ENCODE data around the gene PDHX.
"Not testable (repeated sequence)": the region's sequence is repeated elsewhere in the genome, so short reads cannot be mapped to it uniquely, and the experiment has no call there.

The PDHX gene

DNA sequence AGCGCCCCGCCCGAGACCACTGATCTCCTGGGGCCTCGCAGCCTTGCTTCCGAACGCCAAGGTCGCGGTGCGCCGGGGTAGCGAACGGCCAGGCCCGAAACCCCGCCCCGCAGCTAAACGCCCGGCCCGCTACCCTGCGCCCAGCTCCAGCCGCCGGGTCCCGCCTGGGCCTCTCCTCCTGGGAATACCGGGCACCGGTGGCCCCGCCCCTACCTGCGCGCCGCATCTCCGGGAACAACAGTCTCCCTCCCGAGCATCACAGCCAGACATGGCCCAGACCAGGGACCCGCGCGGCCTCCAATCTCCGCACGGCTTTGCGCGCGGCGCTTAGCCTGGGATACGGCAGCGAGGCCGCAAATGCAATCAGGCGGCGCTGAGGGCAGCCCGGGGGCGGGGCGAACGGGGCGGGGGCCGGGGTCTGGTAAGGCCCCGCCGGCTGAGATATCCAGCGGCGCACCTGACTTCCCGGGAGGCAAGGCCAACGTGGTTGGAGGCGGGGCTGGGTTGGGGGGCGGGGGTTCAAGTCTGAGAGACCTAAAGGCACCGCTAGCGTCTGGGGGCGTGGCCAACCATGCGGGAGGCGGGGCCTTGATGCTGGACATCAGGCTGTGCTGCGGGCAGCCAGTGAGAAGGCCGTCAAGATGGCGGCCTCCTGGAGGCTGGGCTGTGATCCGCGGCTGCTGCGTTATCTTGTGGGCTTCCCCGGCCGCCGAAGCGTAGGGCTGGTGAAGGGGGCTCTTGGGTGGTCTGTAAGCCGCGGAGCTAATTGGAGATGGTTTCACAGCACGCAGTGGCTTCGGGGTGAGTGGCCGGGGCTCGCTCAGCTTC lies at the start of gene PDHX, which contains the start of gene APIP:
TSS of gene PDHX (plus strand) at position 604 of the 828 bp plus-strand sequence. CDS start at position 642, 38 bp downstream.
TSS of gene APIP (minus strand) at position 365 of the 828 bp plus-strand sequence. CDS start at position 270, 95 bp downstream.
- peak; percentile 88 for DNase-seq (ENCODE audit: low read depth)

DNA sequence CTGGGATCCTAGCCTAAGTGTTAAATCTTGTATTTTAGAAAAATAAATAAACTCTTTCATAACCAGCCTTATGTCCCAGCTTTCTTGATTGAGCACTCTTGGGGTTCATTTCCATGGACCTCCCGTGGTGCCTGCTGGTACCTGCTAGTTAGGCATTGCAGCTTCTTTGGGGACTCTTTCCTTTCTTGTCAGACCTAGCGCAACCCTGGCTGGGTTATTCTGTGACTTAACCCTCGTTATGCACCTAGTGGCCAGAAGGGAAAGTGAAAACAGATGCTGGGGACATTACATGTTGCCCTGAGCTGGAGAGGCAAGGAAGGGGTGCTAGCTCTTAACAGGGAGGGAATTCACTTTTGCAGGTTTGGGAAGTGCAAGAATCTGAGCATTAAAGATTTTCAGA lies 47.0 kb upstream of the PDHX start:
- no peak for DNase-seq (ENCODE audit: low read depth)

- no peak for DNase-seq (ENCODE audit: low read depth)
Observed at GRCh38 chr11:34870548-34871196, 45.7 kb upstream of the PDHX start.

- no peak for DNase-seq (ENCODE audit: low read depth)
Observed at GRCh38 chr11:34874202-34874601, 42.2 kb upstream of the PDHX start.

DNA sequence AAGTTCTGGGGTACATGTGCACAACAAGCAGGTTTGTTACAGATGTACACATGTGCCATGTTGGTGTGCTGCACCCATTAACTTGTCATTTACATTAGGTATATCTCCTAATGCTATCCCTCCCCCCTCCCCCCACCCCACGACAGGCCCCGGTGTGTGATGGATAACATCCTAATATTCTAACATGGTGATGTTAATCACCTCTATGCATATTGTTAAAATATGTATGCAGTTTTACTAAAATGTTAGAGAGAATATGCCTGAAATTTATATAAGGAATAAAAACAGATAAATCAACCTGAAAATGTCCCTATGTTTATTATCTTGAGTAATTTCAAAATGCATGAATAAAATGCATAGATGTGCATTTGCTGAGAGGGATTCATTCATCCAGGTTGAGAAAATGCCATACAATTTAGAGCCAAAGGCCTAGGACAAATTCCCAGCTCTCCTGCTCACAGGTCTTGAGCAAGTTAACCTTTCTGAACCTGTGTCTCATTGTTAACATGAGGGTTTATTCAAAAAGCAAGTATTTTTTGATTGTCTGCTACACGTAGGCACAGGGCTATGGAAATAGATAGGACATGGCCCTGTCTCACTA lies 38.9 kb upstream of the PDHX start:
- no peak for DNase-seq (ENCODE audit: low read depth)

DNA sequence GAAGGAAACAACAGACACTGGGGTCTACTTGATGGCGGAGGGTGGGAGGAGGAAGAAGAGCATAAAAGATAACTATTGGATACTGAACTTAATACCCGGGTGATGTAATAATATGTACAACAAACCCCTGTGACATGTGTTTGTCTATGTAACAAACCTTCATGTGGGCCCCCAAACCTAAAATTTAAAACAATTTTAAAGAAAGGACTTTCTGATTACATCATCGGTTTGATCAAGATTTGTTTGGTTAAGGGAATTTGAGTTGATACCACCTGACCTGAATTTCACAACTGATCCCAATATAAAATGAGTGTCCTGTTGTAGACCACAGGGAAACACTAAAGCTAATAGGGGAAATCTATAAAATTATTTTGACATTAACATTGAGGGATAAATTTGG lies 34.5 kb upstream of the PDHX start:
- DNase-seq (ENCODE audit: low read depth): no peak

GRCh38 chr11:34886609-34887008 lies 29.8 kb upstream of the PDHX start:
- no peak for DNase-seq (ENCODE audit: low read depth)

DNA sequence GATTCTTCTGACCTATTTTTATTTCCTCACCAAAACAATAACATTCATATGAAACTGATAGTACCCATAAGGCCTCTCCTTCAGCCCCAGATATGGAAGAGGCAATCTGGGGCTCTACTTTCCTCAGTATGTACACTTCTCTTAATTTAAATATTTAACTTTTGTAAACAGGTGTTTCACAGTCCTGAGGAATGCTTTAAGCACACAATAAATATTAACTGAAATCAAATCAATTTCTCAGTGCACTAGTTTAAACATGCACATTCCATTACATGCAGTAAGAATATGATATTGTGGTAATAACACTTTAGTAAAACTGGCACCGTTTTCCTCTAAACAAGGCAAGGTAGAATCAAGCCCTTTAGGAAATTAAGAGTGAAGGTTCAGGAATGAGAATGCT lies 29.2 kb upstream of the PDHX start:
- DNase-seq (ENCODE audit: low read depth): no peak

- no peak for DNase-seq (ENCODE audit: low read depth)
Observed at GRCh38 chr11:34890089-34890488, 26.3 kb upstream of the PDHX start.

- DNase-seq (ENCODE audit: low read depth): no peak
Observed at GRCh38 chr11:34890812-34891211, 25.6 kb upstream of the PDHX start.

GRCh38 chr11:34891611-34892010 lies 24.8 kb upstream of the PDHX start:
- no peak for DNase-seq (ENCODE audit: low read depth)

DNA sequence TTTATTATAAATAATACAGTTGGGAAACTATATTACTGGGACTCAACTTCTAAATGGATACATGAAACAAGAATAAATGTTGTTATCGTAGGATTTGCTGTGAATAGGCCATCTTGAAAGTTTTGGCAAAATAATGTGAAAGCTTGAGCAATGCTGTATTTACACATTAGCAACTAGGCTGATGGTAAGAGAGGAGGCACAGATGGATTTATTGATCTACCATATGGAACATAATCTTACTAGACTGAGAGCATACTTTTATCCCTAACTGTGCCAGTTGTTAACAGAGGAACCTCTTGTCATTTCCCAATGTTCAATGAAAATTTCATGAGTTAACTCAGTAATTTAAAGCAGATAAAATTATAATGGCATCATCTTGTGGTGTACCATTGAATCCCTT lies 23.0 kb upstream of the PDHX start:
- no peak for DNase-seq (ENCODE audit: low read depth)

GRCh38 chr11:34896191-34896590 lies 20.2 kb upstream of the PDHX start:
- DNase-seq (ENCODE audit: low read depth): not testable (repeated sequence)

DNA sequence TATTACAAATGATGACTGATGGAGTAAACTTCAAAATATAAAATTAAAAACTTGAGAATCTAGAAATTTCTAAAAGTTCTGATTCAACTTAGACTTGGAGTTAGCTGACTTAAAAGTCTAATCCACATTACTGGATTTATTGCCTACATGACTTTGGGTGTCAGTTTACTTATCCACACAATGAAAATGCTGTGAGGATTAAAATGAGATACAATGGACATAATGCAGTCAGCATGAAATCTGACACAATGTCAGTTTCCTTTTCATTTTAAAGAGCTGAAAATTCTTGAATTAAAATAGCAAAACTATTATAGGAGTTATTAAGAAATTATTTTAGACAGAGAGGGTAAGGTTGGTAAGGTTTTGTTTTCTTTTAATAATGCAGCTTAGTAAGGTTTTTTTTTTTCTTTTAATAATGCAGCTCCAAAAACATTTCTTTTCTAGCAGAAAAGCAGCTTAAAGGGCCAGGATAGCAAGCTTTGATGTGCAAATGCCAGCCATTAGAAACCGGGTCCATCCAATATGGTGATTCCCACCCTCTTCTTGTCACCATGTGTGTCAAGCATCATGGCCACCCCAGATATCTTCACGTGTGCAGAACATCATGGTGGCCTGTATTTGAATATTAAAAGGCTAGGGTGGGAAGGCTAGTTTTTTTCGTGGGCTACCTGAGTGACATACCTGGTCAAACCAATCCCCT lies 19.1 kb upstream of the PDHX start:
- no peak for DNase-seq (ENCODE audit: low read depth)

DNA sequence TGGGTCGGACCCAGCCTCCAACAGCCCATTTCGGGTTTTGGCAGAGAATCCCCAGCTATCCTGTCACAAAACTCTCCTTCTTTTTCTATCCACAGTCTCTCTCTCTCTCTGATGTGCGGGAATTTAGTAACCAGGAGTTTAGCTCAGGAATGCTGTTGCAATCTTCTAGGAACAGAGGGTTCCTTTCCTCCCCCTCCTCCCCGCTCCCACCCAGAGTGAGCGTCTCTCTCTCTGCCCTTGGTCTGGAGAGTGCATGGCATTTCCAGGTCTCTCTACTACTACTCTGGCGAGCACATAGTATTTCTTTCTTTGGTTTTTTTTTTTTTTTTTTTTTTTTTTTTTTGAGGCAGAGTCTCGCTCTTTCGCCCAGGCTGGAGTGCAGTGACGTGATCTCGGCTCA lies 17.9 kb upstream of the PDHX start:
- no peak for DNase-seq (ENCODE audit: low read depth)

GRCh38 chr11:34899633-34900016 lies 16.8 kb upstream of the PDHX start:
- no peak for DNase-seq (ENCODE audit: low read depth)

- no peak for DNase-seq (ENCODE audit: low read depth)
Observed at GRCh38 chr11:34904421-34904955, 11.9 kb upstream of the PDHX start.

DNA sequence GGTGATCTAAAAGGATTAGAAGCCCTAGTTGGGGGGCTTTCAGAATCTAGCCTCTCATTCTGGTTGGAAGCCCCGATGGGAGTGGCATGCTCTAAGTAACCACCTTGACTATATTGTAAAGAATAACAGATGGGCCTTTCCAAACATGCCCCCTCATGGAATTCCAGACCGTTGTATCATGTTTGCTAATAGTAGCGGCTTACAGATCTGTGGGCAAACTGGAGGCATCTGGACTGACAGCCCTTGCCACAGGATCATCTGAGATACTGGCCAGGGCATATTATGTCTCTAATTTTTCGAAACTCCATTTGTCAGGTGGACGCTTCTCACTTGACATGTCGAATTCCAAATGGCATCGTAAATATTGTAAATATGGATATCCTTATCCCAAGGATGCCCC lies 10.8 kb upstream of the PDHX start:
- DNase-seq (ENCODE audit: low read depth): no peak

GRCh38 chr11:34907934-34908593 lies 8.4 kb upstream of the PDHX start:
- DNase-seq (ENCODE audit: low read depth): no peak

- no peak for DNase-seq (ENCODE audit: low read depth)
Observed at GRCh38 chr11:34909415-34909814, 7.0 kb upstream of the PDHX start.

DNA sequence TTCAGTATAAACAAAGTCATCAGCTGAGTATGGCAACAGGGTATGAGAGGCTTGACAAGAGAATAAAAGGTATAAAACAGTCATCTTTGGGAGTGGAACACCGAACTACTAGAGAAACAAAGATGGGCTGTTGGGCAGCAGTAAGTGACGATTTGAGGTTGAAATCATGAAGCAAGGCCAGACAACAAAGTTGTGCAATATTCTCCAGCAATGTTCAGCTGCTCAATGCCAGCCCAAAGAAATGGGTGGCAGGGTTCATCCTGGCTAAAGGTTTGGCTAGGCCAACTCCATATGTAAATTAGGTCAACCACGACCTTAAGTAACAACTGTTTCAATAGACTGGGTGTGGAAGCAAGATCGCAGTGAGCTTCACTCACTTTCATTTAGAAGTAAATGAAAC lies 6.5 kb upstream of the PDHX start:
- DNase-seq (ENCODE audit: low read depth): no peak

DNA sequence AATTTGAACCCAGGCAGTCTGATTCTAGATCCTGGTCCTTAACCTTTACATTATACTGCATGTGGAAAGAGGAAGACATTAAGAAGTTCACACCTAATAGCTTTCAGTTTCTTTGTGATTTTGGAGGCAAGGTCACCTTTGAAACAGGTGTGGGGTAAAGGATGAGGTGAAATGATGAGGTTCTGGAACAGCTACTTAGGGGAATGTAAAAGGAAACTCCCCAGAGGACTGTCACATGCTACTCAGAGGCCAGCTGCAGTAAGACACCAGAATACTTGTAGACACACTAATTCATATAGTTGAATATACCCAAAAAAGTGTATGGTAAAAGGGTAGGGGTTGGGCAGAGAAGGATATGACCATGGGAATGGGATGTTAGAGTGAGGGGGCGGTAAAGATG lies 5.6 kb upstream of the PDHX start:
- DNase-seq (ENCODE audit: low read depth): no peak
